Transverse colon (tissue), 4 donors: ENCODE measurements around the gene PHACTR2.

ENCODE experiments used
- EP300 ChIP-seq: sonication (generic); formaldehyde crosslinking; IDR thresholded peaks from one replicate; pipeline ENCODE4 v1.6.1; 2017; ENCODE audit warnings: antibody characterized with exemption, low read depth
- POLR2A ChIP-seq: fragments of 450-650 bp; IDR thresholded peaks from one replicate; pipeline ENCODE4 v1.6.1; 2016; ENCODE audit warnings: antibody characterized with exemption, mild to moderate bottlenecking, moderate library complexity
- POLR2AphosphoS5 ChIP-seq, 3 donors: sonication (generic); formaldehyde crosslinking; IDR thresholded peaks; one replicate each; pipeline ENCODE4 v1.6.1; 2016; ENCODE audit warnings: antibody characterized with exemption in 3 of 3
- TF ChIP-seq, protein P1 (sequence below), 5 experiments: fragments of 200-600 bp in 3 of 5; fragments of 450-650 bp in 2 of 5; sonication (generic) in 3 of 5; IDR thresholded peaks; 1 replicate in 2 of 5; 2 replicates in 3 of 5; pipeline ENCODE4 v1.5.1; 2016 to 2017; ENCODE audit warnings: antibody characterized with exemption in 5 of 5, inconsistent platforms in 3 of 5, mild to moderate bottlenecking in 2 of 5, moderate library complexity in 1 of 5

DNA sequence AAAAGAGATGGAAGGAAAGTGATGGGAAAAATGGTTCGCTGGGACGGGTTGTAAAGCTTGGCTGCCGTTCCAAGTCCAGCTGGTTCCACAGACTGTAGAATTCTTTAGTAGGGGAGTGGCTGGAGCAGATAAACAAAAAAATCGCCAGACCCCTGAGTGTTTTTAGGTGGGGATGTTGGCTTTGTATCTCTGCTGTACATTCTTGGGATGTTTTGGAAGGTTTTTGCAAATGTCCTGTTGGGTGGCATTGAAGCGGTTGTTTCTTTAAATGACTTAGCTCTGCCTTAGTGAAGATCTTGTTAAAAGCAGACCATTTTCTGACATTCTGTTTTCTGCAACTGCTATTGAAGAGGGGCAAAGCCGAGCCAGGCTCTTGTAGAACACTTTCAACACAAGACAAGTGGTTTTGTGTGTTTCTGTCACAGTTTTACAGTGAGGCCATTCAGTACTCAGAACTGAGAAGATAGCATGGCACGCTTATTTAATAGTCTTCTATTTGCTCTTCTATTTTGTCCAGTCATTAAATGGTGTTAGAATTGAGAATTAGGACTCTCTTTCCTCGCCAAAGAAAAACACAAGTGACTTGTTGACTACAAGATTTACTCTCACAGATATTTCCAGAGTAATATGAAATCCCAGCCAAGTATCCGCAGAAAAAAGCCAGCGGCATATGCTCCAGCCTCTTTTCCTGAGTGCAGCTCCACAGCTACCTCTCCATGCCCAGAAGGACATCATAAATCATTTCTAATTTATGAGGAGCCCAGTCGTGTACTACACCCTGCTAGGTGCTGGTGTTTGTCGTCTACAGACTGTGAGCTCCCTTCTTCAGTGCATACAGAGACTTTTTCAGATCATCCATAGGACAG is 65.8 kb downstream of the PHACTR2 start:
- TF ChIP-seq, protein P1, sequence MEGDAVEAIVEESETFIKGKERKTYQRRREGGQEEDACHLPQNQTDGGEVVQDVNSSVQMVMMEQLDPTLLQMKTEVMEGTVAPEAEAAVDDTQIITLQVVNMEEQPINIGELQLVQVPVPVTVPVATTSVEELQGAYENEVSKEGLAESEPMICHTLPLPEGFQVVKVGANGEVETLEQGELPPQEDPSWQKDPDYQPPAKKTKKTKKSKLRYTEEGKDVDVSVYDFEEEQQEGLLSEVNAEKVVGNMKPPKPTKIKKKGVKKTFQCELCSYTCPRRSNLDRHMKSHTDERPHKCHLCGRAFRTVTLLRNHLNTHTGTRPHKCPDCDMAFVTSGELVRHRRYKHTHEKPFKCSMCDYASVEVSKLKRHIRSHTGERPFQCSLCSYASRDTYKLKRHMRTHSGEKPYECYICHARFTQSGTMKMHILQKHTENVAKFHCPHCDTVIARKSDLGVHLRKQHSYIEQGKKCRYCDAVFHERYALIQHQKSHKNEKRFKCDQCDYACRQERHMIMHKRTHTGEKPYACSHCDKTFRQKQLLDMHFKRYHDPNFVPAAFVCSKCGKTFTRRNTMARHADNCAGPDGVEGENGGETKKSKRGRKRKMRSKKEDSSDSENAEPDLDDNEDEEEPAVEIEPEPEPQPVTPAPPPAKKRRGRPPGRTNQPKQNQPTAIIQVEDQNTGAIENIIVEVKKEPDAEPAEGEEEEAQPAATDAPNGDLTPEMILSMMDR (IDR thresholded peaks at IDR 0.05), result no peak
- TF ChIP-seq POLR2A (no peak), POLR2AphosphoS5 (IDR thresholded peaks at IDR 0.05) (peak in 1 of 3 donors; percentile 27), EP300 (no peak)
